CD8-positive, alpha-beta memory T cell (primary cell): Measurements from ENCODE around the gene CALHM1. TPM values are rescaled to one million over a fixed set of nuclear protein-coding genes. Genes with fewer than 3 reads are reported as not detected.

ENCODE experiments used
- CTCF ChIA-PET: fragments of 350-600 bp; sonication (Branson Sonifier 250); formaldehyde crosslinking; loops from one replicate; lab custom pipeline; 2021; ENCODE audit warnings: antibody characterized with exemption; lab: Charles Lee
- POLR2A ChIA-PET: fragments of 350-600 bp; sonication (Branson Sonifier 250); formaldehyde crosslinking; loops from one replicate; lab custom pipeline; 2021; ENCODE audit warnings: antibody characterized with exemption; lab: Charles Lee
- DNase-seq, 5 donors: peaks; one replicate each; pipeline versions ENCODE4 v3.0.0 to v3.0.0-alpha.2; 2020 to 2022; ENCODE audit warnings: mixed read lengths in 1 of 5
- H3K27ac ChIP-seq: one replicate; pipeline ENCODE4 v1.7.0; 2013; ENCODE audit warnings: low read depth, mild to moderate bottlenecking, low read length, moderate library complexity
- H3K27me3 ChIP-seq: 2 replicates; pipeline ENCODE4 v1.7.0; 2013; ENCODE audit warnings: low read length, mild to moderate bottlenecking; ENCODE audit not compliant: insufficient read depth, poor library complexity, severe bottlenecking
- H3K36me3 ChIP-seq: 2 replicates; pipeline ENCODE4 v1.7.0; 2013; ENCODE audit warnings: mild to moderate bottlenecking, low read length, moderate library complexity; ENCODE audit not compliant: insufficient read depth
- H3K4me1 ChIP-seq: 2 replicates; pipeline ENCODE4 v1.7.0; 2013; ENCODE audit warnings: mild to moderate bottlenecking, low read length, moderate library complexity; ENCODE audit not compliant: insufficient read depth
- H3K4me3 ChIP-seq: 2 replicates; pipeline ENCODE4 v1.7.0; 2013; ENCODE audit warnings: mild to moderate bottlenecking, low read length
- H3K9me3 ChIP-seq: 2 replicates; pipeline ENCODE4 v1.7.0; 2013; ENCODE audit warnings: mild to moderate bottlenecking, low read length
- H3K27ac Mint-ChIP-seq, 8 donors: one replicate each; pipeline ENCODE4 v1.8.0; 2020 to 2021; ENCODE audit warnings: mixed read lengths in 8 of 8, mild to moderate bottlenecking in 6 of 8, inconsistent platforms in 3 of 8, moderate library complexity in 3 of 8
- H3K27me3 Mint-ChIP-seq, 2 donors: one replicate each; pipeline ENCODE4 v1.8.0; 2020 to 2021; ENCODE audit warnings: mixed read lengths in 2 of 2, mild to moderate bottlenecking in 1 of 2, moderate library complexity in 1 of 2
- H3K36me3 Mint-ChIP-seq, 3 donors: one replicate each; pipeline ENCODE4 v1.8.0; 2020 to 2021; ENCODE audit warnings: mixed read lengths in 3 of 3, inconsistent platforms in 1 of 3, mild to moderate bottlenecking in 1 of 3
- H3K4me1 Mint-ChIP-seq, 3 donors: one replicate each; pipeline ENCODE4 v1.8.0; 2020 to 2021; ENCODE audit warnings: mixed read lengths in 3 of 3, inconsistent platforms in 1 of 3, mild to moderate bottlenecking in 1 of 3
- H3K4me3 Mint-ChIP-seq, 7 donors: one replicate each; pipeline ENCODE4 v1.8.0; 2020 to 2021; ENCODE audit warnings: mixed read lengths in 7 of 7, mild to moderate bottlenecking in 6 of 7, moderate library complexity in 4 of 7, inconsistent platforms in 2 of 7
- H3K9me3 Mint-ChIP-seq, 5 donors: one replicate each; pipeline ENCODE4 v1.8.0; 2020 to 2022; ENCODE audit warnings: mixed read lengths in 5 of 5, mild to moderate bottlenecking in 3 of 5, moderate library complexity in 2 of 5, inconsistent platforms in 1 of 5
- polyA plus RNA-seq: library from polyadenylated mRNA; unstranded; fragments of 300-500 nt; fragmentation: Illumina TruSeq; gene quantifications from one replicate; pipeline ENCODE4 v1.2.3, GENCODE V29; 2021
- total RNA-seq, 2 experiments: library from RNA; stranded (reverse); gene quantifications; one replicate each; pipeline ENCODE4 v1.2.3, GENCODE V29; 2021

Gene CALHM1
- total and polyA plus RNA-seq, 3 experiments from 2014 or later, result not detected

- Mint-ChIP-seq H3K4me3 (no peak overlapping the region), H3K4me1 (peaks cover 9 to 14% (median 12%) of the 10 kb centered on the region in 3 donors), H3K9me3 (no peaks in the 10 kb centered on the region), H3K27ac (no peak overlapping the region), H3K36me3 (no peaks in the 10 kb centered on the region), H3K27me3 (peaks cover 24 to 28% of the 10 kb centered on the region in 2 donors)
- Histone ChIP-seq H3K4me1 (peaks cover 15% of the 10 kb centered on the region), H3K27ac (no peak overlapping the region), H3K9me3 (no peaks in the 10 kb centered on the region), H3K36me3 (no peaks in the 10 kb centered on the region), H3K27me3 (no peaks in the 10 kb centered on the region), H3K4me3 (no peak overlapping the region)
- POLR2A ChIA-PET, result no interaction called here
- CTCF ChIA-PET, result interaction anchor here (0.9 kb wide), 1 partner anchor 15 kb away, joined by 8 read pairs; no protein-coding TSS in a partner anchor
- DNase-seq, result no peak
These were observed 41.8 kb upstream of the CALHM1 start for GRCh38 chr10:103500481-103500880.

GRCh38 chr10:103499881-103500280 is 41.2 kb upstream of the CALHM1 start:
- H3K9me3 Mint-ChIP-seq, result no peaks in the 10 kb centered on the region
- peaks cover 9 to 13% (median 12%) of the 10 kb centered on the region in 3 donors for H3K4me1 Mint-ChIP-seq
- ChIA-PET POLR2A (no interaction called here), CTCF (no interaction called here)
- H3K9me3 ChIP-seq, result no peaks in the 10 kb centered on the region
- H3K36me3 Mint-ChIP-seq, result no peaks in the 10 kb centered on the region
- peaks cover 27 to 31% of the 10 kb centered on the region in 2 donors for H3K27me3 Mint-ChIP-seq
- H3K27ac ChIP-seq, result no peak overlapping the region
- H3K36me3 ChIP-seq, result no peaks in the 10 kb centered on the region
- peaks cover 10% of the 10 kb centered on the region for H3K4me1 ChIP-seq
- no peak for DNase-seq
- no peak overlapping the region for H3K4me3 Mint-ChIP-seq
- peaks cover 3% of the 10 kb centered on the region for H3K27me3 ChIP-seq
- no peak overlapping the region for H3K27ac Mint-ChIP-seq
- no peak overlapping the region for H3K4me3 ChIP-seq

GRCh38 chr10:103498936-103499638 is 40.4 kb upstream of the CALHM1 start:
- no peak overlapping the region for H3K27ac Mint-ChIP-seq
- no peaks in the 10 kb centered on the region for H3K9me3 Mint-ChIP-seq
- H3K9me3 ChIP-seq, result no peaks in the 10 kb centered on the region
- H3K4me3 Mint-ChIP-seq, result no peak overlapping the region
- H3K4me1 ChIP-seq, result peaks cover 2% of the 10 kb centered on the region
- no peaks in the 10 kb centered on the region for H3K36me3 Mint-ChIP-seq
- H3K4me3 ChIP-seq, result no peak overlapping the region
- DNase-seq, result no peak
- ChIA-PET CTCF (no interaction called here), POLR2A (no interaction called here)
- no peak overlapping the region for H3K27ac ChIP-seq
- peaks cover 4 to 9% (median 5%) of the 10 kb centered on the region in 3 donors for H3K4me1 Mint-ChIP-seq
- peaks cover 30 to 33% of the 10 kb centered on the region in 2 donors for H3K27me3 Mint-ChIP-seq
- H3K27me3 ChIP-seq, result peaks cover 8% of the 10 kb centered on the region
- no peaks in the 10 kb centered on the region for H3K36me3 ChIP-seq

DNA sequence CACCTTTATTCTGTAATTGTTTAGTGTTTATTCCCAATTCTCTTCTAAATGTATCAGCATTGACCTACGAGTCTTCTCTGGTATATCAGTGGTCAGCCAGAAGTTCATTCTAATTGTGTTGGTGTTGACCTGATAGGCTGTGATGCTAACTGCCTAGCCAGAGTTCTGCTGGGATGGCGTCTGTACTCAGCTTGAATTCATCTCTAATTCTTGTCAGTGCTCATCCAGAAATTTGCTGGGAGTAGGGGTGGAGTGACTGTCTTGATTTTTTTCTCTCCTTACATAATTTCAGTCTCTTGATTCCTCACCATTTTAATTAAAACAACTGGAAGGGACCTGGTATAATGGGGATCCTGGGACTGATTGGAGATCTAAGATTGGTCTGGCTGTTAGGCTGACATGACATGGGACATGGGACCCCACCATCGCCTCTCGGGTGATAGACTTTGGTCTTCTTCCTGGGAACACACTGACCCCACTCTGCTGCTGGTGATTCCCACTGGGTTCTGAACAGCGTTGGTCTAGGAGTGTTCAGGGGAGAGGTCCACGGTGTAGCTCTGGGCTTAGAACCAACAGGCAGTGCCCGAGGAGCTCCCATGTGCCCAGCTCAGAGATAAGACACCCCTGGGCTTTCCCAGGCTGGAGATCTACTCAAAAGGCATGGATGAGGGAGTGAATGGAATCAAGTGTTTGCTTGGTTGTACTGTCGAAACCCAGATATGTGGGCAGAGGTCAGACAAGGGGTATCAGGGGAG is 38.6 kb upstream of the CALHM1 start:
- peak overlapping the region in 2 of 7 donors; percentile 10 to 23 for H3K4me3 Mint-ChIP-seq
- ChIA-PET POLR2A (no interaction called here), CTCF (no interaction called here)
- H3K27ac Mint-ChIP-seq, result peak overlapping the region in 1 of 8 donors; percentile 74
- Histone ChIP-seq H3K27me3 (peaks cover 8% of the 10 kb centered on the region), H3K4me3 (no peak overlapping the region), H3K9me3 (no peaks in the 10 kb centered on the region), H3K27ac (no peak overlapping the region), H3K36me3 (no peaks in the 10 kb centered on the region), H3K4me1 (peaks cover 6% of the 10 kb centered on the region)
- no peaks in the 10 kb centered on the region for H3K9me3 Mint-ChIP-seq
- peaks cover 29 to 40% of the 10 kb centered on the region in 2 donors for H3K27me3 Mint-ChIP-seq
- H3K36me3 Mint-ChIP-seq, result no peaks in the 10 kb centered on the region
- no peak for DNase-seq
- peaks cover 8 to 17% (median 11%) of the 10 kb centered on the region in 3 donors for H3K4me1 Mint-ChIP-seq

DNA sequence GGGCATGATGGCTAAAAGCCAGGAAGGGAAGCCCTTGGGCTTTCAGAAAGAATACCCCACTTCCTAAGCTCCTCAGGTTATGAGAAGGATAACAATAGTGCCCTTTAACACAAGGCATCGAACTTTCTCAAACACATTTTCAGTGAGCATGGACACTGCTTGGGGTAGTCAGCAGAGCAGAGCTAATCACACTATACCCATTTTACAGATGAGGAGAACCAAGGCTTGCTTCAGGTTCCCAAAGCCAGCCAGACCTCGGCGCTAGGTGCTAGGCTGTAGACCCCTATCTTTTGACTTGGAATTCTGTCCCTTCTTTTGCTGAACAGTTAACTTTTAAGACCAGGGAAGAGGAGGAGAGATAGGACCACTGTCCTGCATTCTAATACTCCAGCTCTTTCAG is 36.6 kb upstream of the CALHM1 start:
- CTCF ChIA-PET, result interaction anchor here (1.1 kb wide), 1 partner anchor 10 kb away, joined by 3 read pairs; no protein-coding TSS in a partner anchor
- POLR2A ChIA-PET, result no interaction called here
- H3K27me3 Mint-ChIP-seq, result peaks cover 25 to 40% of the 10 kb centered on the region in 2 donors
- H3K27ac Mint-ChIP-seq, result no peak overlapping the region
- Histone ChIP-seq H3K27ac (no peak overlapping the region), H3K36me3 (no peaks in the 10 kb centered on the region), H3K27me3 (peaks cover 8% of the 10 kb centered on the region), H3K4me1 (peaks cover 12% of the 10 kb centered on the region), H3K4me3 (no peak overlapping the region), H3K9me3 (no peaks in the 10 kb centered on the region)
- DNase-seq, result no peak
- no peaks in the 10 kb centered on the region for H3K9me3 Mint-ChIP-seq
- H3K4me1 Mint-ChIP-seq, result peaks cover 11 to 32% (median 19%) of the 10 kb centered on the region in 3 donors
- no peaks in the 10 kb centered on the region for H3K36me3 Mint-ChIP-seq
- peak overlapping the region; percentile 41 to 92 (median 73) for H3K4me3 Mint-ChIP-seq

- POLR2A ChIA-PET, result no interaction called here
These were observed 35.5 kb upstream of the CALHM1 start for GRCh38 chr10:103493916-103494877.

DNA sequence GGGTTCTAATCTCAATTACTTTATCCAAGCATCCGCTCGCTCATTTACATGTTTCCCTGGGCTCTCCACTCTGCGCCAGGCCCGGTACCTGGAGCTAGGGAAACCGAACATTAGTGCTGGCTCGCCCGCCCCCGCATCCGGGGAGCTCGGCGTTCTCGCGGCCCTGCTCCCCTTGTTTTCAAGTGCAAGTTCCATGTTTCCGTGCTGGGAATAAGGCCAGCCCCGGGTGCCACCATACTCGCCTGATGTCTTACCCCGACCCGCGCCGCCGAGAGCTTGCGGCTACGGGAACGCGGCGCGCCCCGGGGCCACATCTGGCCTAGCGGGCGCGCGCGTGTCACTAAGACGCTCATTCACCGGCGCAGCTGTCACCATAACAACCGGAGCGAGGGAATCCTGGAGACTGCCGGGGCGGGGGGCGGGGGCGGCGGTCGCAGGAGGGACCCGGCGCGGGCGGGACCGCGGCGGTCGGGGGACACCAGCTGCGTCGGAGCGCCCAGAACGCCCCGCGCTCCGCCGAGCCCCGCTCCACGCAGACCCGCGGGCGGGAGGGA is 34.7 kb upstream of the CALHM1 start, which contains the start of gene NEURL1:
Gene NEURL1, plus strand, starts transcription at position 344 of the 554 bp plus-strand sequence. CDS start 683 bp downstream, outside the sequence.
- POLR2A ChIA-PET, result no interaction called here
- peak in 2 of 5 donors; percentile 10 to 60 for DNase-seq
- Mint-ChIP-seq H3K36me3 (no peaks in the 10 kb centered on the region), H3K9me3 (no peaks in the 10 kb centered on the region), H3K4me1 (peaks cover 11 to 37% (median 21%) of the 10 kb centered on the region in 3 donors), H3K27ac (peak within 1 kb of the TSS in 3 of 8 donors; percentile 9 to 59 (median 27)), H3K27me3 (peaks cover 25 to 29% of the 10 kb centered on the region in 2 donors), H3K4me3 (peak within 1 kb of the TSS; percentile 79 to 92 (median 85))
- Histone ChIP-seq H3K9me3 (no peaks in the 10 kb centered on the region), H3K4me3 (peak within 1 kb of the TSS; percentile 37), H3K27me3 (peaks cover 8% of the 10 kb centered on the region), H3K4me1 (peaks cover 12% of the 10 kb centered on the region), H3K36me3 (no peaks in the 10 kb centered on the region), H3K27ac (no peak within 1 kb of the TSS)
- CTCF ChIA-PET, result interaction anchor here (0.5 to 12.4 kb wide), 3 partner anchors 8 to 76 kb away, joined by 3 to 203 read pairs (median 10); no protein-coding TSS in a partner anchor

More at GRCh38 chr10:103493916-103494877, 35.5 kb upstream of the CALHM1 start:
- Histone ChIP-seq H3K36me3 (no peaks in the 10 kb centered on the region), H3K9me3 (no peaks in the 10 kb centered on the region), H3K4me1 (peaks cover 12% of the 10 kb centered on the region), H3K4me3 (peak overlapping the region; percentile 22), H3K27me3 (peaks cover 8% of the 10 kb centered on the region), H3K27ac (no peak overlapping the region)
- H3K27me3 Mint-ChIP-seq, result peaks cover 25 to 35% of the 10 kb centered on the region in 2 donors
- peak overlapping the region in 1 of 8 donors; percentile 59 for H3K27ac Mint-ChIP-seq
- DNase-seq, result peak in 4 of 5 donors; percentile 10 to 63 (median 32)
- peaks cover 11 to 37% (median 21%) of the 10 kb centered on the region in 3 donors for H3K4me1 Mint-ChIP-seq
- no peaks in the 10 kb centered on the region for H3K9me3 Mint-ChIP-seq
- no peaks in the 10 kb centered on the region for H3K36me3 Mint-ChIP-seq
- peak overlapping the region; percentile 59 to 92 (median 74) for H3K4me3 Mint-ChIP-seq
- CTCF ChIA-PET, result interaction anchor here (0.5 to 12.4 kb wide), 4 partner anchors 8 to 77 kb away, joined by 3 to 203 read pairs (median 6); no protein-coding TSS in a partner anchor
